Liver (tissue), 3 donors: Measurements from ENCODE around the gene TOB1.
A peak's percentile ranks its signal among the peaks of the same experiment; 100 is the strongest.

Experiments used
- EGR1 ChIP-seq, 2 donors: IDR thresholded peaks; 2 replicates each; pipeline ENCODE4 v1.6.1; 2016 to 2018; ENCODE audit warnings: antibody characterized with exemption in 2 of 2, low read depth in 2 of 2
- FOXA1 ChIP-seq: IDR thresholded peaks from 2 replicates; pipeline ENCODE4 v1.6.1; 2016; ENCODE audit warnings: antibody characterized with exemption
- GABPA ChIP-seq, 2 donors: IDR thresholded peaks in 1 of 2; conservative IDR thresholded peaks in 1 of 2; 2 replicates each; pipeline ENCODE4 v1.6.1; 2016; ENCODE audit warnings: antibody characterized with exemption in 2 of 2, mild to moderate bottlenecking in 1 of 2, moderate library complexity in 1 of 2
- HNF4G ChIP-seq: IDR thresholded peaks from 2 replicates; pipeline ENCODE4 v1.6.1; 2016; ENCODE audit warnings: antibody characterized with exemption
- JUND ChIP-seq, 2 donors: IDR thresholded peaks; 2 replicates each; pipeline ENCODE4 v1.6.1; 2016; ENCODE audit warnings: antibody characterized with exemption in 2 of 2
- SP1 ChIP-seq: IDR thresholded peaks from 2 replicates; pipeline ENCODE4 v1.6.1; 2018; ENCODE audit warnings: antibody characterized with exemption, mild to moderate bottlenecking
- TAF1 ChIP-seq: conservative IDR thresholded peaks from 2 replicates; pipeline ENCODE4 v1.6.1; 2016; ENCODE audit warnings: antibody characterized with exemption, mild to moderate bottlenecking
- TF ChIP-seq, protein P1 (sequence below): fragments of 150-350 bp; IDR thresholded peaks from 2 replicates; pipeline ENCODE4 v1.5.1; 2017; ENCODE audit warnings: improper control_type of control experiment, low read depth, low read length; ENCODE audit not compliant: missing input control
- TF ChIP-seq, protein P2 (sequence below): IDR thresholded peaks from 2 replicates; pipeline ENCODE4 v1.6.1; 2016; ENCODE audit warnings: antibody characterized with exemption
- TF ChIP-seq, protein P3 (sequence below): IDR thresholded peaks from 2 replicates; pipeline ENCODE4 v1.6.1; 2016; ENCODE audit warnings: antibody characterized with exemption
- TF ChIP-seq, protein P4 (sequence below): IDR thresholded peaks from 2 replicates; pipeline ENCODE4 v1.6.1; 2016; ENCODE audit warnings: antibody characterized with exemption
- donor health status: healthy.
- donor health status: healthy.

DNA sequence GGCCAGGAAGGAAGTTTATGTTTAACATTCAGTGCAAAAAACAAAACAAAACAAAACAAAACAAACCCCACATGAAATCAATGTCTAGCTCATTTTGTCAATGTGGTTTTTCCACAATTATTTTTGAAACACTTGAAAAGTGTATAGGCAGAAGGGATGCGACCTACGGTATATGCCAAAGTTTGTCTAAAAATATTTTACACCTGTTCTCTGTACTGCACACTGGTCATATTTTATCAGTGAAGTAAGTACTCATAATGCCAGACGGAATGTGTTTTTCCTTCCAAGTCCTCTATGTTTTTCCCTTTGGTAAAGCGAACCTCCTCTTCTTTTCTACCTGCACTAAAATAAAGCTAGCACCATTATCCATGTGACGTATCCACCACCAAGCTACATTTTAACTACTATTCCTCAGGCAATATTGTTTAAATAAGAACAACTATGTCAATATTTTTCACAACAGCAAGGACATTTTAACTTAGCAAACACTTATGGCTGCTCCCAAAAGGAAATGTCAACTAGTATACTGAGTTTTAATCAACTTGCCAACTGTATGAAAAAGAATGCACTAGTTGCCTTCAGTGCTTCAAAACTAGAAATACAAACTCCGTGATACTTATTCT is 10.3 kb downstream of the TOB1 start:
- TF ChIP-seq JUND (IDR thresholded peaks at IDR 0.05), result peak in 1 of 2 donors; percentile 36
- TF ChIP-seq, protein P1, sequence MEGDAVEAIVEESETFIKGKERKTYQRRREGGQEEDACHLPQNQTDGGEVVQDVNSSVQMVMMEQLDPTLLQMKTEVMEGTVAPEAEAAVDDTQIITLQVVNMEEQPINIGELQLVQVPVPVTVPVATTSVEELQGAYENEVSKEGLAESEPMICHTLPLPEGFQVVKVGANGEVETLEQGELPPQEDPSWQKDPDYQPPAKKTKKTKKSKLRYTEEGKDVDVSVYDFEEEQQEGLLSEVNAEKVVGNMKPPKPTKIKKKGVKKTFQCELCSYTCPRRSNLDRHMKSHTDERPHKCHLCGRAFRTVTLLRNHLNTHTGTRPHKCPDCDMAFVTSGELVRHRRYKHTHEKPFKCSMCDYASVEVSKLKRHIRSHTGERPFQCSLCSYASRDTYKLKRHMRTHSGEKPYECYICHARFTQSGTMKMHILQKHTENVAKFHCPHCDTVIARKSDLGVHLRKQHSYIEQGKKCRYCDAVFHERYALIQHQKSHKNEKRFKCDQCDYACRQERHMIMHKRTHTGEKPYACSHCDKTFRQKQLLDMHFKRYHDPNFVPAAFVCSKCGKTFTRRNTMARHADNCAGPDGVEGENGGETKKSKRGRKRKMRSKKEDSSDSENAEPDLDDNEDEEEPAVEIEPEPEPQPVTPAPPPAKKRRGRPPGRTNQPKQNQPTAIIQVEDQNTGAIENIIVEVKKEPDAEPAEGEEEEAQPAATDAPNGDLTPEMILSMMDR, result no peak
- no peak for TF ChIP-seq GABPA (IDR thresholded peaks at IDR 0.05 in 1 of 2, conservative IDR thresholded peaks at IDR 0.05 in 1 of 2)
- TF ChIP-seq, protein P2, sequence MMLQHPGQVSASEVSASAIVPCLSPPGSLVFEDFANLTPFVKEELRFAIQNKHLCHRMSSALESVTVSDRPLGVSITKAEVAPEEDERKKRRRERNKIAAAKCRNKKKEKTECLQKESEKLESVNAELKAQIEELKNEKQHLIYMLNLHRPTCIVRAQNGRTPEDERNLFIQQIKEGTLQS, result no peak
- TF ChIP-seq EGR1 (IDR thresholded peaks at IDR 0.05; ENCODE audit: low read depth in 2 of 2), result no peak
- TF ChIP-seq, protein P3, sequence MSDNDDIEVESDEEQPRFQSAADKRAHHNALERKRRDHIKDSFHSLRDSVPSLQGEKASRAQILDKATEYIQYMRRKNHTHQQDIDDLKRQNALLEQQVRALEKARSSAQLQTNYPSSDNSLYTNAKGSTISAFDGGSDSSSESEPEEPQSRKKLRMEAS, result no peak
- TF ChIP-seq FOXA1, result peak; percentile 48
- no peak for TF ChIP-seq TAF1
- TF ChIP-seq HNF4G, result no peak
- TF ChIP-seq SP1, result peak; percentile 42
- TF ChIP-seq, protein P4, sequence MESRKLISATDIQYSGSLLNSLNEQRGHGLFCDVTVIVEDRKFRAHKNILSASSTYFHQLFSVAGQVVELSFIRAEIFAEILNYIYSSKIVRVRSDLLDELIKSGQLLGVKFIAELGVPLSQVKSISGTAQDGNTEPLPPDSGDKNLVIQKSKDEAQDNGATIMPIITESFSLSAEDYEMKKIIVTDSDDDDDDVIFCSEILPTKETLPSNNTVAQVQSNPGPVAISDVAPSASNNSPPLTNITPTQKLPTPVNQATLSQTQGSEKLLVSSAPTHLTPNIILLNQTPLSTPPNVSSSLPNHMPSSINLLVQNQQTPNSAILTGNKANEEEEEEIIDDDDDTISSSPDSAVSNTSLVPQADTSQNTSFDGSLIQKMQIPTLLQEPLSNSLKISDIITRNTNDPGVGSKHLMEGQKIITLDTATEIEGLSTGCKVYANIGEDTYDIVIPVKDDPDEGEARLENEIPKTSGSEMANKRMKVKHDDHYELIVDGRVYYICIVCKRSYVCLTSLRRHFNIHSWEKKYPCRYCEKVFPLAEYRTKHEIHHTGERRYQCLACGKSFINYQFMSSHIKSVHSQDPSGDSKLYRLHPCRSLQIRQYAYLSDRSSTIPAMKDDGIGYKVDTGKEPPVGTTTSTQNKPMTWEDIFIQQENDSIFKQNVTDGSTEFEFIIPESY, result no peak
